ENCODE data around the gene RFK. TPM values are rescaled to one million over a fixed set of nuclear protein-coding genes. Genes with fewer than 3 reads are reported as not detected.

RFK gene
- 30.4 and 30.5 TPM in 2 replicates for total RNA-seq

GRCh38 chr9:76394195-76394959, at the start of gene RFK:
TSS of gene RFK (minus strand) at chr9:76394426. CDS start at chr9:76394171, 255 bp downstream.

Other genes with a start within 250 kb of the RFK start
- gene GCNT1, start 64.8 kb upstream of the RFK start, total RNA-seq, result 3.2 and 6.3 TPM in 2 replicates